Brain pericyte (primary cell): ENCODE results near the gene SYNE2.

Source experiments
- DNase-seq: peaks from one replicate; pipeline ENCODE4 v3.0.0-alpha.2; 2012; ENCODE audit warnings: low read depth, low spot score

Gene SYNE2

DNA sequence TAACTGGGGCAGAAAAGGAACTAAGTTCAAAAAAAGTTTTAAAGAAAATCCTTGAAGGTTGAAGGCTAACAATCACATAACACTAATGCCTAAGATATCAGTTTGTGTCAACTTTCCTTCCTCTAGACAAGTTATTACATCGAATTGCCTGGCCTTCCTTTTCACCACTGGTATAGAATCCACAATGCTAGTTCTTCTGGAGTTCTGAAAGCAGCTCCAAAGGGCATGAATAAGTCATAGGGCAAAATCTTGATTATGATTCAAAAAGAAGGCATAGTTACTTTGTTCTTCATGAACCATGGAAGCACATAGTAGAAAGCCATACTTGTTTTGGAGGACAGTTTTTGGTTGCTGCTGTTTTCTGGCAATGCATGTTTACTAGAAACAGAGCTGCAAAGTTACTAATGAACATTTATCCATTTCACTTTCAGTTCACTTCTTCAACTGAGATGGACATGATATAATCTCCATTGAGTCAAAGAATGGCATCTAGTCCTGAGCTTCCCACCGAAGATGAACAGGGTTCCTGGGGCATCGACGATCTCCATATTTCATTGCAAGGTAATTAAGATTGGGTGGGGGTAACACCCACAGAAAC, 56.0 kb downstream of the SYNE2 start:
- DNase-seq = no peak

DNA sequence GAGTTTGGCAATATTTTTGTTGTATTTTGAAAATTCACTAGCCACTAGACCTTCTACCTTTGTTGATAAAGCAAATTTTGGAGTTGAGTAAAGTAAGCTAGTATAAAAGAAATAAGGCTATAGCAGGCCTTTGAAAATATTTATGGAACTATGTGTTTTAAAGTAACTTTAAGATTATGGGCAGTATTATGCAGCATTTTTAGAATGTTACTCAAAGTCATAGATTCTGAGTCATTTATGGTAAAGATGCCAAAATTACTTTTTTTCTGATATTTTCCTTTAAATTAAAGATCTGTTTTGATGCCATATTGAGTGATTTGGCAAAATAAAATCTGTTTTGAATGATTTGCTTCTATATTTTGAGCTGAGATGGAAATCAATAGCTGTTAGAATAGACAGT, 57.2 kb downstream of the SYNE2 start:
- no peak for DNase-seq

DNA sequence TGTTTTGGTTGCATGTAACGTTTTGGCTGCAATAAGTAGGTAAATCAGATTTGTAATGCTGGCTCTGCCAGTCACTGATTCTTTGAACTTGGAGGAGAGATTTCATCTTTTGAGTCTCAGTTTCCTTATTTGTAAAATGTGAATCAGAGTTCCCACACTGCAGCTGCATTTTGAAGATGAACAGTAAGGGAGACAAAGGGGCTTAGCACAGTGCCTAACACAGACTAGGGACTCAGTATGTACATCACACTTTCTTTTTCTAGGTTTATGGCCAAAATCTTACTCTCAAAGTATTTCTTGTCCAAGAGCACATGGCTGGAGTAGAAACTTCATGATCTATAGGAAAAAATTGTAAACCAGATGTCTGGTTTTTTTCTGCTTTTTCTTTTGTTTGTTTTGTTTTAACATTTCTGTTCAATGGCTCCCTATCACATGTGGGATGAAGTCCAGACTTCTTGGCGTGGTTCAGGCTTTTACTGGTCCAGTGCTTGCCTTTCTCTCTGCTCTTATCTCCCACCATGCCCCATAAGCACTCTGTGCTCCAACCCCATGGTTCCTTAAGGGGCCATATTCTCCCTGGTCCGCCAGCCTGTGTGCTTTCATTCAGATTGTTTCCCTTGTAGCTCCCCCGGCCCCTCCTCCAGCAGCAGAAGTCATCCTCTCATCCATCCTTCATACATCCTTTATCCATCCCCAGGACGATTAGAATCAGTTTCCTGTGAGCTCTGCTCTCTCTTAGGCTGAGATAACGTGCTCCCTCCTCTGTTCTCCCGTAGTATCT, 58.0 kb downstream of the SYNE2 start:
- no peak for DNase-seq

DNA sequence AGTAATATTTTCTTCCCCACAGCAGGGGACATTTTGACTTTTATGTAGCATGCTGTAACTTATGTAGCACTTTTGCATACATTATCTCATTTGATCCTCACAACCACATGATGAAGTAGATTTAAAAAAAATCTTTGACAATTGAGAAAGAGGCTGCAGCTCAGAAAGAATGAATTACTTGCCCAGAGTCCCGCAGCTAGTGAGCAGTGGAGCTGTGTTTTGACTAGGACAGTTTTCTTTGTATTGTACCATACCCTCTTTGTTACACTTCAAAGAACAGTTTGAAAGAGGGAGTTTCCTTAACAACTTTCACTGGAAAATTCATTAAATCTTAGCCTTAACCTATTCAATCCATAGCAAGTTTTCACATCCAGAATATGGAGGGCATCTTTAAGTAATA, 58.6 kb downstream of the SYNE2 start:
- no peak for DNase-seq

DNA sequence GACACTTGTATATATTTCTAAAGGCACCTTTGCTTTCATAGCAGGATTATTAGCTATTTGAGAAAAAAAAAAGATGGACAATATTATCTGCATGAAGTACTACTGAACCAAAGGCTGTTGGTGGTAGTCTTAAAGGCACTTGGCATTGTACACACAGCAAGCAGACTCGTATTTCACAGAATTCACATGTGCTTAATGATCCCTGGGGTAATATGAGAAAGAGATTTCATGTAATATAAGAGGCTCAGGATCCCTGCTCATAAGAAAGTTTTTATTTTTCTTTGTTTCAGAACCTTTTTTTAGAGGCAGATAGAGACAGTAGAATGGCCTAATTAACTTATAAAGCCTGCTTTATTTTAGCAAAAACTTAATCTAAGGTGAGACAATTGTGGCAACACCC, 59.5 kb downstream of the SYNE2 start:
- no peak for DNase-seq

DNA sequence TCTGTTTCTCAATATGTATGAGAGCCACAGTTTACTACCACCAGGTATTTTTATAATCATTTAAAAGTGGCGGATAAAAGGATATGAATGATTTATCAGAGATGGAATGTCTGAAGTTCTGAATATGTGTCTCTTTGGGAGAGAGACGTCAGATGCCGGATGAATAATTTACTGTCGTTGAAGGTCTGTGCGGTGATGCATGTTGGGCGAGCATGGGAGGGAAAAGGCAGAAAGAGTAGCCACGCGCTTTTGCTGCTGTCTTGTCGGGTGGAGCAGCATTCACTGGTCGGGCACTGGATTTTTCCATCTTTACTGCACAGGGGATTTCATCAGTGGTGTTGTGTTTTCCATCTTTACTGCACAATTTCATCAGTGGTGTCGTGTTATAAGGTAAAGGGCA, 65.6 kb downstream of the SYNE2 start:
- DNase-seq = no peak

DNA sequence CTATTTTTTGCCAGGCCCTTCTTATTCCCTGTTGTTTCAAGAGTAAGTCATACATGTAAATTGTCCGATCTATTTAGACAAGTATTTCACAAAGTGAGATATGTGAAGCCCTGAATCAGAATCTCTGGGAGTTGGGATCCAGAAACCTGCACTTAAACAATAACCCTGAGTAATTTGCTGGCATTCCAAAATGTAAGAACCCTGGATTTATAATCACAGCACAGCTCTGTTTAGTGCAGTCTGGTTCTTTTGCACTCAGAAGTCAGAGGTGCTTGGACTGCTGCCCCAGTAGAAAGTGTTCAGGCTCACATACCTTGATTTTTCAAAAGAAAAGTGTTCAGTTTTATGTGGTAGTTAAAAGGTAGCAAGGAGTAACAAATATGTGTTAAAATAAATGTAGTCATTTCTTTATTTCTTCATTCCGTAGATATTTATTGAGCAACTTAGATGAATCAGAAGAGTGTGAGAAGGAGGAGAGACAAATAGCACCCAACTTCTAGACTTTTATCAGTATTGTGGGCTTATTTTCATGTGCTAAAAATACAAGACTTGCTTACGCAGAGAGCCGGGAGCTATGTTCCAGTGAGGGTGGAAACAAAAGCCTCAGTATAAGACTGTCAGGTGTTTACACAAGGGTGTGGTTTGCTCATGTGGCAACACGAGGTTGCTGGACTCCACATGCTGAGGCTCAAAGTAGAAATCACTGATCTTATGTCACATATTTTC, 70.1 kb downstream of the SYNE2 start:
- DNase-seq = no peak

DNA sequence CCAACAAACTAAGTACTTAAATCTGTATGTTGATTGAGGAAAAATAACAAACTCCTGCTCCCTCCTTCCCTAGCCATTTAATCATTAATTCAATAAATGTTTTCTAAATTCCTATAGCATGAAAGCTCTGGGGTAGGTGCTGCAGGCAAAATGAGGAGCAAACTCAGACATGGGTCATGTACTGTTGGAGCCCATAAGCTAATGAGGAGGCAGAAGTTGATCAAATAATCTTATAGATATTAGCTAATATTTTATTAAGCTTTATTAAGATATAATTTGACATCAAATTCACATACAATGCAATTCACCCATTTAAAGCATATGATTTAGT, 70.6 kb downstream of the SYNE2 start:
- no peak for DNase-seq

DNA sequence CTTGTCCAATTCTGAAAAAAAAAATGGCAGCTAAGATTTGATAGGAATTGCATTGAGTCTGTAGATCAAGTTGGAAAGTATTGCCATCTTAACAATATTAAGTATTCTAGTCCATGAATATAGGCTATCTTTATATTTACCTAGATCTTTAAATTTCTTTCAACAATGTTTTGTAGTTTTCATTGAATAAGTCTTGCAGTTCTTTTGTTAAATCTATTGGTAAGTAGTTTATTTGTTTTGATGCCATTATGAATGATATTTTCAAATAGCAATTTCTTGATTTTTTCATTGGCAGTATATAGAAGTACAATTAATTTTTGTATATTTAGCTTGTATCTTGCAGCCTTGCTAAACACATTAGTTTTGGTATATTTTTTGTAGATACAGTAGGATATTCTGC, 71.6 kb downstream of the SYNE2 start:
- DNase-seq = no peak

DNA sequence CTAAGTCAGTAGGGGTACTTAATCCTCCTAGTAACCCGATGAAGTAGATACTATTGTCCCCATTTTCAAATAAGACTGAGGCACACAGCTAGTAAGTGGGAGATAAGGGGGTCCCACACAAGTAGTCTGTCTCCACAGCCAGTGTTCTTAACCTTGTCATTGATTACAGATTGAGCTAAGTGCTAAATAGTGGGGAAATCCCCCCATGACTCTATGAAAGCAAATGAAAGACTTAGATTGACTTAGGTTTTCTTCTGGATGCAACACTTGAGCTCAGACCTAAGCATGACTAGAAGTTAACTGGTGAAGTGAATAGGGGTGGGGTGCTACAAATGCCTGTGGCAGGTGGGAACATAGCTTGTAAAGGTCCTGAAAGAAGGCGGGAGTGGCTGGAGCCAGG, 73.8 kb downstream of the SYNE2 start:
- no peak for DNase-seq

DNA sequence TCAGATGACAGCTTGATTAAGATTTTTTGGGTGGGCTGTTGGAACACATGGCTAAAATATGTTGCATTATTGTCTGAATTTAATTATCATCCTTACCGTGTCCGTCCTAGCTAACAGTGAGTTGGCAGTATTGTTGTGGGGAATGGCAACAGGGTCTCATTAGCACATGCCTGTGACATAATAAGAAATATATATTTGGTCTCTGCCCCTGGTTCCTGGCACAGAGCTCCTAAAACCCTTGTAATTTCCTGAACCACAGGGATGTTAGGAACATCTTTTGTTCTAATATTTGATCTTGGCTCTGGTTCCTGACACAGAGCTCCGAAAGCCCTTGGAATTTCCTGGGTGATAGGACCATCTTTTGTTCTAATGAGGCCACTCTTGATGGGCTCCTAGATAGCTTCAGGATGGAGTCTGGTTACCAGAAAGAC, 76.0 kb downstream of the SYNE2 start:
- DNase-seq = no peak

DNA sequence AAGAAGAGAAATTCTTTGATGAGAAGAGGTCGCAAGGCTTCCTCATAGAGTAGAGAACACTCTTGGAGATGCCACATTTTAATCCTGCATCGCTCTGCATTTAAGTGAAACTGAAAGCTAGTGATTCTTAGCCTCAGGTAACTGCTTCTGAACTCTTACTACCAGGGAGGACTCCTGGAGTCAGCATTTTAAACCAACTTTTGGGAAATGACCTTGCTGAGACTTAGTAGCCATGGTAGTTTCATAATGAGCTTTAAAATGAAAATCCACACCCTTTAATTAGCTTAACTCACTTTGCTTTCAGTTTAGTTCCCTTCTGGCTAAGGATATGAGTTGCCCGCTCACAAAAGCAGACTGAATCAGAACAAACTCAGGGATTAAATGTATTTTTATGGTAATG, 80.3 kb downstream of the SYNE2 start:
- no peak for DNase-seq

DNA sequence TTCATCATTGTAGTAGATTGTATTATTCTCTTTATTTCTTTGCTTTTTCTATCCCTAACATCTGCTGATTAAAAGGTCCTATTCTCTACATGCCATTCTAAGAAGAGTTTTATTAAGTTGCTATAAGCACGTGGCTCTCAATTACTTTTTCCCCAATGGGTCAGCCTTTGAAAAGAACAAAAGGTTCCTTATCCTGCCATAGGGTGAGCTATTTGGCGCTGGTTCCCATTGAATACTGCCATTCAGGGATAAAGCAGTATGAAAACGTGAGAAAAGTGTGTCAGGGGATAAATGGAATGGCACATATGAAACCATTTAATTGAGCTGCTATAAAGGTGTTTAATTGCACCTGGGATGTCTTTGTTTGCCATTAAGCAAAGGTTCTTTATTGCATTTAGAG, 80.9 kb downstream of the SYNE2 start:
- DNase-seq = no peak

DNA sequence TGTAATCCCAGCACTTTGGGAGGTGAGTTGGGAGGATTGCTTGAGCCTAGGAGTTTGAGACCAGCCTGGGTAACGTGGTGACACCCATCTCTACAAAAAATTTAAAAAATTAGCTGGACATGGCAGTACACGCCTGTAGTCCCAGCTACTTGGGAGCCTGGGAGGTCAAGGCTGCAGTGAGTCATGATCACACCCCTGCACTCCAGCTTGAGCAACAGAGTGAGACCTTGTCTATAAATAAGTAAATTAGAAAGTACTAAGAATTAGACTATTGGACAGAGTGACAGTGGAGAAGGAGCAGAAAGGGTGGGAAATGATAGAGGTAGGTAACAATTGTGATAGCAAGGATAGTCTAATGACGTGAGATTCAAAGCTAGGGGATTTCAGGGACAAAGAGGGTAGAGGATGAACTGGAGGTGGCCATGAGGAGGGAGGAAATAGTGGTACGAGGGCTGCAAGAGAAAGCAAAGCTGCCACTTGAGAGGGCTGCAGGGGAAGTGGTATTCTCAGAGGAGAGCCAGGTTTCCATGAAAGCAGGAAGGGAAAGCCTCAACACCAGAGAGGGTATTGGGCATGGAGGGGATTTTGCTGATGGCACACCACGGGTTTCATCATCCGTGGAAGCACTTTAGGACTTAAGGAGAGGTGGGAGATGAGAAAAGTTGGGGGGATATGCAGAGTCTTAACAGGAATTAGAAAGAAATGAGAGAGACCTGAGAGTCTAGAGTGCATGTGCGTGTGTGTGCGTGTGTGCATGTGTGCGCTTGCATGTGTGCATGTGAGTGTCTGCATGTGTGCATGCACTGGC, 85.6 kb downstream of the SYNE2 start:
- no peak for DNase-seq

DNA sequence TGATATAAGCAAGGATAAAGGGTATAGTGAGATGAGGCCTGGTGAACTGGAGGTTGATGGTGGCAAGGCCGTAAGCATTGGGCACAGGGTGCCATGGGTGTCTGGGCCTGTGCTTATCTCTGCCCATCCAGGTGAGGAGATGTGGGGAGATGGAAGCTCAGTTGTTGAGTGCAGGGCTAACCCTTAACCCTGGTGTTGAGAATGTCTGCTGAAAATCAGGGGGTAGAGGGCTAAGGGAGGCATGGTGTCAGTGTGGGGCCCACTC, 86.1 kb downstream of the SYNE2 start:
- DNase-seq = no peak

DNA sequence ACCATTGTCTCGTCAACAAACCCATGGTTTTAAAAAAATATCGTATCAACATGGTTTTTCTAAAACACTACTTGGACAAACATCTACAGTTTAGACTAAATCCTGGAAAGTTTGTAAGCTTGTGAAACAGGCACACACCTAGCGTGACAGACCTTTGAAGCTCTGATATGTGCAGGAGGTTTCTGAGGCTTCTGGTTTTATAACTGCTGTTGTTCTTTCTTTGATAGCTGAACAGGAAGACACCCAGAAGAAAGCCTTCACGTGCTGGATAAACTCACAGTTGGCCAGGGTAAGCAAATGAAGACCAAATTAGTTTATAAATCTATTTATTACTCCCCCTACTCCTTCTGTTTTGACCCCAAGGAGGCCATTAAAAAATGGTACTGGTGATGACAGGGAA, 87.6 kb downstream of the SYNE2 start:
- DNase-seq = no peak

DNA sequence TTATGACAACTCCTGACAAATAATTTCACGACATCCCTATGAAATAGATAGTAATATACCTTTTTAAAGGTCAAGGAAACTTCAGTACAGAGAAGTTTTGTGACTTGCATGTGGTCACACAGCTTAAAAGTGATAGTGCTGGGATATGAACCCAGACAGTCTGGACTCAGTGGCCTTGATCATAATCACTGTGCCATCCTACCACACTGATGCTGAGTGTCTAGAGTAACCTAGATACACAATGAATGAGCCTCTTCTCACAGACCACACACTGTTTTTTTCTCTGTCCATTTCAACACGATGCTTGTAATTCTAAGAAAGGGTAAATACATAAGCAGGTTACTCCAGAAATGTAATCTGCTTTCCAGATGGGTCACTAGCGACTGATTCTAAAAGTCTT, 88.2 kb downstream of the SYNE2 start:
- no peak for DNase-seq

DNA sequence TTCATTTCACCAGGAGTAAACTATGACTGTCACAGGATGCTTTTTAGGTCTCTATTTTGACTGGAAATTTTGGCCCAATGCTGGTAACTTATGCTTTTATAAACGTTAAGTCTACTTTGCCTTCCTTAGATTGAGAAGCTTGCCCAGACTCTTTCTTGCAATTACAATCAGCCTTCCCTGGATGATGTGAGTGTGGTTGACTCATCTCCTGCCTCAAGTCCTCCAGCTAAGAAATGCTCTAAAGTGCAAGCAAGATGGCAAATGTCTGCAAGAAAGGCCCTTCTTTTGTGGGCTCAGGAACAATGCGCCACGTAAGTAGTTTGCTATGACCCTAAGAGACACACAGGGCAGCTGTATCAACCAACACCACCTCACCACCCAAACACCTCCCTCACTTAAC, 96.9 kb downstream of the SYNE2 start:
- no peak for DNase-seq

DNA sequence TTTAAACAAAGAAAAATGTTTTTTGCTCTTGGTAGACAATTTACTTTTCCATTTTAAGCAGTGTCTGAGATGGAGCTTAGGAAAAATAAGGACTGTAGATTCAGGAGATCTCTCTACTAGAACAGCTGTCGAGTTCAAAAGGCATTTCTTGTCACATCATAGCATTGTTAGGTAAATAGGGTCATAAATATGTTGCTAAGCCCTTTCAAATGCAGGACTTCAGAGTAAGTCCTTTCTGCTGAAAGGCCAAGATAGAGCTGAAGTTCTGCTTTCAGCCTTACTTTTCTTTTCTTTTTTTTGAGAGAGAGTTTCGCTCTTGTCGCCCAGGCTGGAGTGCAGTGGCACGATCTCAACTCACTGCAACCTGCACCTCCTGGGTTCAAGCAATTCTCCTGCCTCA, 98.2 kb downstream of the SYNE2 start:
- no peak for DNase-seq

DNA sequence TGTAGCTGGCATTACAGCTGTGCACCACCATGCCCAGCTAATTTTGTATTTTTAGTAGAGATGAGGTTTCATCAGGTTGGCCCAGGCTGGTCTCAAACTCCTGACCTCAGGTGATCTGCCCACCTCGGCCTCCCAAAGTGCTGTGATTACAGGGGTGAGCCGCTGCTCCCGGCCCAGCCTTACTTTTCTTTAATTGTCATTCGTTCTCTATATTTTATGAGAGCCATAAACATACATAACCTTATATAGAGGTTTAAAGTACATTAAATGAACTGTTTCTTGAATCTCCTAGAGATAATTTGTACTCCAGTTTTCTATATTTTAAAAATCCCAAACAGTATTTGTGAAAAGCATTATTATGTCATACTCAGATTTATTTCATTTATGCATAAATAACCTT, 98.6 kb downstream of the SYNE2 start:
- no peak for DNase-seq

DNA sequence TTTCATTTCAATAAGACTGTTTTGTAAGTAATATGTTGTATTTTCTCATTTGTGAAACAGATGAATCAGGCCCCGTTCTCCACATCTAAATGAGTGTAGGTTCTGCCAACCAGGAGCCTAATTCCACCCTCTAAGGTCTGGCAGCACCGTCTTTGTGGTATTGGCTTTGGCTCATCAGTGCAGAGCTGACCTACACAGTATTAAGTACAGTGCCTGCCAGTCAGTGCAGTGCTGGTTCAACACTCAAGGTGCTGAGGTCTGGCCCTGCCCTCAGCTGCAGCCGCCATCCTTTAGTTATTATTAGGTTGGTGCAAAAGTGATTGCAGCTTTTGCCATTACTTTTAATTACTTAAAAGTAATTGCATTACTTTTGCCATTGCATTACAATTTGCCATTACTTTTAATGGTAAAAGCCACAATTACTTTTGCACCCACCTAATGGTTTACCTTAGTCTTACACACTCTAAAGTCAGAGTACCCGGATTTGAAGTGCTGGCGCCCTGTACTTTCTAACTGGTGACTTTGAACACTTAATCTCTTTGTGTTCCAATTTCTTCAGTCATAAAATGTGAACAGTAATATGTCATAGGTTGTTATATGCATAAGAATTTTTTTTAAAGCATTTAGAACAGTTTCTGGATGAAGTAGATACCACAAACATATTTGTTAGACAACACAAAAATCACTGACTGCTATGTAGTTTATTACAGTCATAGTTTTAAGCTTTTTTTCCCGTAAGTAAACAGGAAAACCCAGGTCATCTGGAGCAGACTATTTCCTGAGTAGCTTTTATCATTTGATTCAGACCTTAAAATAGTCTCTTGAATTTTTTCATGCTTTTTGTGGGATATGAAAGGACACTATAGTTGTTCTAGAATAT, 99.5 kb downstream of the SYNE2 start:
- DNase-seq = no peak
